Activated gamma-delta T cell treated with anti-CD3 and anti-CD28 coated beads, Interleukin-2, amount 50 U/mL, for 16 hours (primary cell): ENCODE measurements around the gene C16orf90.
"Not testable (repeated sequence)": the region's sequence is repeated elsewhere in the genome, so short reads cannot be mapped to it uniquely, and the experiment has no call there.

Experiments
- DNase-seq: peaks from one replicate; pipeline ENCODE4 v3.0.0-alpha.2; 2020; ENCODE audit warnings: low read depth

C16orf90 gene

DNA sequence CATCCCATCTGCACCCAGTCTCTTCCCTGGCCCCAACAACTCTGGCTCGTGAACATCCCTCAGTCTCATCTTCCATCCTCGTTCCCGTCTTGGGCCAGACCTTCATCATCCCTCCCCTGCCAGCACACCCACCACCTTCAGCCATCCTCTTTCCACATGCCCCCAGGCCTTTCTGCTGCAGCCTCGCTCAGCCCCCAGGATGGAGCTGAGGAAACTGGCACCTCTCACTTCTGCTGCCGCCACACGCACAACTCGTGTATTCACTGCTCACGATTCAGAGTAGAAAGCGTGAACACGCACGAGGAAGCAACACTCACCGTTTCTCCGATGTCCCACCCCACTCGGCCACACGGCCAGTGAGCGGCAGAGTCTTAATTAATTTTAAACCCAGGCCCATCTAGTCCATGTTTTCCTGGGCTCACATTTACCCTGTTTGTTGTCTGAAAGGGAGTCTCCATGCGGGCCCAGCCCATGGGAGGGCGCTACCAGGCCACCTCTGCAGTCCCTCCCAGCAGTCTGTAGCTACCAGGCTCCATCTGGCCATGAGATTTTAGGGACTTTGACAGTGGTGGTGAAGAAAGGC is 12.5 kb downstream of the C16orf90 start:
- no peak for DNase-seq

DNA sequence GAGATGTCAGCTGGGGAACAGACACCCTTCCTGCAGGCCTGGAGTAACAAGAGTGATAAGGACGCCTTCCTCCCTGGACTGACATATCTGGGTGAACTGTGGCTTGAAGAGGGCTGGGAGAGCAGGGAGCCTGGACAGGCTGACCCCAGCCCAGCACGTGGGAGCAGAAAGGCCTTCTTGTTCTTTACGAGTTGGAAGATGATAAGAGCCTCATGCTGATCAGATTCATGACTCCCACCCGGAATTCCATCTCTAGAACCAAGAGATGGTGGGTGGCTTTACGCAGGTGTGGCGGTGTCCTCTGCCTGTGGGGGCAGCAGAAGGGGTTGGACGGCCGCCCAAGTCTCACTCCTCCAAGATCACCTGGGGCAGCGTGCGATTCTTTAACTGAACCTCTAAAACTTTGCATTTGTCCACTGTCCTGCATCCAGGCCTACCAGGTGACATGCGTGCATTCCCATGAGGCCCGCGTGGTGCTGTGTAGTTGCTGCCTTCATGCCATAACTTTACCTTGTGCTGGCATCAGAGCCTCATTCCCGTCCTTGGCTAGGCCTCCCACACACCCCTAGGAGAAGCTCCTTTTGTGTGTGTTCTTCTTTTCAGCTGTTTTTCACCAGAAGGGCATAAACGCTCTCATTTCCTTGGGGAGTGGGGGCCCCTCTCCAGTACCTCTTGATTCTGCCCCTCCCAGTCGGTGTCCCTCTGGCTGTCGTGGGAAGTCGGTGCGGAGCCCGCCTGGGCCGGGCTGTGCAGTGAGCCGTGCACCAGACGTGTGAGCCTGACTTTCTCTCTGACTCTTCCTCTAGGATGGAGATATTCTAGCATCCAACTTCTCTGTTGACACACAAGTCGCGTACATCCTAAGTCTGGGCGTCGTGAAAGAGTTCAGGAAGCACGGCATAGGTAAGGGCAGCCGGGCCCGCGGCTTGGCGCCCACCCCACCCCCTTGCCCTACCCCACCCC is 13.3 kb downstream of the C16orf90 start:
- DNase-seq, result no peak

DNA sequence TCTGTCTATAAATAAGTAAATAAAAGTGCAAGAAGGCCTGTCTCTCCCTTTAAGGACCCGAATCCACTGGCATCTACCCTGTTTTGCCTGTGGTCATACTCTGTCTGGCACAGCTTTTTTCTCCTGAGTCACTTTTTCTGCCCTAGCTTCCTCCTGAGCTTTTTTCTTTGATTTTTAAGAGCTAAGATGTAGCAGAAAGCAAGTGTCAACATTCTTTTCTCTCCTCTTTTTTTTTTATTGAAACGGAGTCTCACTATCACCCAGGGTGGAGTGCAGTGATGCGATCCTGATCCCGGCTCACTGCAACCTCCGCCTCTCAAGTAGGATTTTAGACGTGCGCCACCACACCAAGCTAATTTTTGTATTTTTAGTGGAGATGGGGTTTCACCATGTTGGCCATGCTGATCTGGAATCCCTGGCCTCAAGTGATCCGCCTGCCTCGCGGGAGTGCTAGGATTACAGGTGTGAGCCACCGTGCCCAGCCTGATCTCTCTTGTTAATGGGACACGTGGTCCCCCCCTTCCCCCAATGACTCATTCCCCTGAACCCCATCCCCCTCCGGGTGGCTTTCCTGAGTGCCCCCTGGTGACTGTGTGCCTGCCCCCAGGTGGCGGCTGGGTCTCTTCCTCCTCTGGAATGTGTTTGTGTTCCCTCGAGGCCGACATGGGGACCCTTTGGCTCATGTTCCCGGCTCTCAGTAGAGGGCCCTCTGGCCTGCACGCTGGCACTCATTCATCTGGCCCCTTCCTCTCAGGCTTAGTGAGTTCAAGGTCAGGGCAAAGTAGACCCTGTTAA is 14.2 kb downstream of the C16orf90 start:
- DNase-seq, result no peak

DNA sequence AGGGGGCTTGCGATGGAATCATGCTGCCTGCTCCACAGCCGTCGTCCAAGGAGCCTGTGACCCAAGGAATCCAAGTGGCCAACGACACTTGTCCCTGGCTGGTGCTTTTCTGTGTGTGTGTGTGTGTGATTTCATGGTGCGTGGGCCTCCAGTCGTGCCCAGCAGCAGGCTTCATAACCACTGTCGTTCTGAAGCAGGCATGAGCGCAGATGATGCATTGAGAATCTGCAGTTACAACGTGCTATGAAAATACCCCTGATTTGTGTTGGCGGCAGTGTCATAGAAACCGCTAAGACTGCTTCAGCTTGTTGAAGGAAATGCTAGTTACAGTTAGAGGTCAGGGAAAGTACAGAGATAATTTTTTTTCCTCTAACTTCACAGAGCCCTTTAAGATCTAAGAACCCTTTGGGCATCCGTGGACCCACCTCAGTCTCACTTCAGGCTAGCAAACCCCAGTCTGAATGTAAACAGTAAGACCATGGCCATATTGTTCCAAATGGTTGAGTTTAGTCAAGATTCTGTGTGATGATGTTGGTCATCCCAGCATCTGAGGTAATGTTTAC is 15.6 kb downstream of the C16orf90 start:
- DNase-seq, result no peak

DNA sequence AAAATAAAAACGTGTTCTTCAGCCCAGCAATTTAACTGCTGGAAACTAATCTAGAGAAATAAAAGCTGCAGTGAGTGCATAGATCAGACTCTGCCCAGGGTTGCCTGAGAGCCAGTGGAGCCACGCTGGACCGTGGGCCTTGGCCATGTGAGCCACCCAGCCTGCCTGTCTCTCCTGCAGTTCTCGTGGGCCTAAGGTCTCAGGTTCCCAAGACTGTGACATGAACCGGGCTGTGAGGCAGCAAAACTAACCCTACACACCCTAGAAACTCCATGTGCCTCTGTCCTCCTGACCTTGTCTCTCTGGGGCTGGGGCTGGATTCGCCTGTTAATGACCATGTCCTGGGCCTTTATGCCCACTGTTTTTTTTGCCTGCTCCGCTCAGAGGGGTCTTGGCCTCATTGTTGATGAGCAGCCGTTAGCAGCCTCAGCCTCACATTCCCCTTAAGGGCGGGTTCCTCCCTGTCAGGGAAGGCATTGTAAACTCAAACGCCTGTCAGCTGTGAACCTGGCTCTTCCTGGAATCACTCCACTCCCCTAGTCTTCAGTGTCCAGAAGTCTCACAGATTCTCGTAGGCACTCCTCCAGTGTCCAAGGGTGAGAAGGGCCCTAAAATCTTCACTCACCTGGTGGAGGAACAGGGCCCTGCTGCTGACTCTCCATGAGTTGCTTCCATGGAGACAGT is 16.9 kb downstream of the C16orf90 start:
- DNase-seq, result no peak

DNA sequence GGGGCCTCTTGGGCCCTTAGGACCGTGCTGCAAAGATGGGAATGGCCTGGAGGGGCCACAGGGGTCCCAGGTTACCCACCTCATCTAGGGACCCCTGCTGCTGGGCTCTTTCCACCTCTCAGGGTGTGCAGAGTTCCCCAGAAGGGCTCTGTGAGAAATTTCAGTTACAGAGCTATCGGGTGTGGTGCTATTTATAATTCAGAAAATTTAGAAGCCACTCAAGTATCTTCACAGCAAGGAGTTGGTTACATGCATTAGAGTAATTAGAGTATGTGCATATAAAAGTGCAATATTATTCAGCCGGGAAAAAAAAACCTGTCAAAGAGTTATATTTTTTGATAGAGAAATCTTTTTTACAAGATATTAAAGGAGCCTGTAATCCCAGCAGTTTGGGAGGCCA is 18.9 kb downstream of the C16orf90 start:
- no peak for DNase-seq

DNA sequence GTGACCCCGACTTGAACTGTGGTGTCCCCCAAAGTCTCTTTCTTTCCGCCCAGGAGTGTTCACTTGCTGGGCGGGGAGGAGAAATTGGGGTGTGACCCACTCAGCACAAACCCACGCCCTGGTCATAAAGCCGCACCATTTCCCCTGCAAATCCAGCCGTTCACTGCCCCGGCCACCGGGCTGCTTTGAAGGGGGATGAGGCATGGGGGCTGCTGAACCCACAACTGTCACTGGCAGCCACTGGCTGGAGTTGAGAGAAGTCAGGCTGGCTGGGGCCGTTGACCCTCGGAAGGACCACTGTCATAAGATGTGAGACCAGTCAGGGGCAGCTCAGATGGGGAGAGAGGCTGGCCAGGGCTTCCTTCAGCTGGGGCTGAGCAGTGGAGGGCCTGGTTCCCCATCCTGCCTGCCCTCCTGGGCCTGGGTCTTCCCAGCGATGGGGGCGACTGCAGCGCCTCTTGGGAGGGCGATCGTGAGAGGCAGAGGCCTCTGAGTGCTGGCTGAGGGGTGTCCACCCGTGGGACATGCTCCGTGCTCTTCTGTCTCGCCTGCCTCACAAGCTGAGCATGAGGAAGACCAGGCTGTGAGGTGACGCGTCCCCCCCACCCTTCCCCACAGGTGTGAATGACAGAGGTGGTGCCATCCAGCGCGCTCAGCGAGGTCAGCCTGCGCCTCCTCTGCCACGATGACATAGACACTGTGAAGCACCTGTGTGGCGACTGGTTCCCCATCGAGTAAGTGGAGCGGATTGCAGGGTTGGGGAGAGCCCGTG is 19.5 kb downstream of the C16orf90 start:
- no peak for DNase-seq

DNA sequence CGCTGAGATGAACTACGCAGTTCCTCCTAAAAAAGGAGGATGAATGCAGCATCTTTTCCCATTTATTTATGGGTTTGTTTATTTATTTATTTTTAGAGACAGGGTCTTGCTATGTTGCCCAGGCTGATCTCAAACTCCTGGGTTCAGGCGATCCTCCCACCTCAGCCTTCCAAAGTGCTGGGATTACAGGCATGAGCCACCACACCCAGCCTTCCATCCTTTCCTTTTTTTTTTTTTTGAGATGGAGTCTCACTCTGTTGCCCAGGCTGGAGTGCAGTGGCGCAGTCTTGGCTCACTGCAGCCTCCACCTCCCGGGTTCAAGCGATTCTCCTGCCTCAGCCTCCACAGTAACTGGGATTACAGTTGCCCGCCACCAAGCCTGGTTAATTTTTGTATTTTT is 20.4 kb downstream of the C16orf90 start:
- not testable (repeated sequence) for DNase-seq

DNA sequence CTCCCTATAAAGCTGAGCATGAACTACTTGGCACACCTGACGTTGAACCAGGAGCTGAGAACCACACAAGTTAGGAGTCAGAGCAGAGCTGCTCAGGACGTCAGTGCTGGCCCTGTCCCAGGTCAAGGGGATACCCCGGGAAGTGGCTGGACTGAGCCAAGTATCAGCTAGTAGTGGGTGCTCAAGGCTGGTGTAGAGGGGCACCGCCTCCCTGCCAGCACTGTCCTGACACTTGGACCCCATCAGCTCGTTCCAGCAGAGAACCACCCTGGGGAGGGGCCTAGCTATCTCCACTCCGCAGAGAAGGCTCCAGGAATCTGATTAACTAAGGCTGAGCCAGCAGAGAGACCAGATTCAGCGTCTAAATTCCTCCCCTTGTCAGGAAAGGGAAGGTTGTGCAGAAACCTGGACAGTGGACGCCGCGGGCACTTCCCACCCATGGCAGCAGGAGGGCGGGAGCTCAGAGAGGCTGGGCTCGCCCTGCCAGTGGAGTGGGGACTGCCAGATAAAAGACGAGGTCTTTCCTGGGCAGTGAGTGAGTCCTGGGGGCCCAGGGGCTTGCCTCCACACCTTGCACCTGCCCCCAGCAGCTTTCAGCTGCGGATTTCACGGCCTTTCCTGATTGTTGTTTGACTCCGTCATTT is 21.0 kb downstream of the C16orf90 start:
- no peak for DNase-seq

DNA sequence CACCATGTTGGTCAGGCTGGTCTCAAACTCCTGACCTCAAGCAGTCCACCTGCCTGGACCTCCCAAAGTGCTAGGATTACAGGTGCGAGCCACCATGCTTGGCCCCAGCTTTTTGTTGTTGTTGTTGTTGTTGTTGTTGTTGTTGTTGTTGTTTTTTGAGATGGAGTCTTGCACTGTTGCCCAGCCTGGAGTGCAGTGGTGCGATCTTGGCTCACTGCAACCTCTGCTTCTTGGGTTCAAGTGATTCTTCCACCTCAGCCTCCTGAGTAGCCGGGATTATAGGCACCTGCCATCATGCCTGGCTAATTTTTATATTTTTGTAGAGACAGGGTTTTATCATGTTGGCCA is 21.7 kb downstream of the C16orf90 start:
- DNase-seq, result not testable (repeated sequence)

DNA sequence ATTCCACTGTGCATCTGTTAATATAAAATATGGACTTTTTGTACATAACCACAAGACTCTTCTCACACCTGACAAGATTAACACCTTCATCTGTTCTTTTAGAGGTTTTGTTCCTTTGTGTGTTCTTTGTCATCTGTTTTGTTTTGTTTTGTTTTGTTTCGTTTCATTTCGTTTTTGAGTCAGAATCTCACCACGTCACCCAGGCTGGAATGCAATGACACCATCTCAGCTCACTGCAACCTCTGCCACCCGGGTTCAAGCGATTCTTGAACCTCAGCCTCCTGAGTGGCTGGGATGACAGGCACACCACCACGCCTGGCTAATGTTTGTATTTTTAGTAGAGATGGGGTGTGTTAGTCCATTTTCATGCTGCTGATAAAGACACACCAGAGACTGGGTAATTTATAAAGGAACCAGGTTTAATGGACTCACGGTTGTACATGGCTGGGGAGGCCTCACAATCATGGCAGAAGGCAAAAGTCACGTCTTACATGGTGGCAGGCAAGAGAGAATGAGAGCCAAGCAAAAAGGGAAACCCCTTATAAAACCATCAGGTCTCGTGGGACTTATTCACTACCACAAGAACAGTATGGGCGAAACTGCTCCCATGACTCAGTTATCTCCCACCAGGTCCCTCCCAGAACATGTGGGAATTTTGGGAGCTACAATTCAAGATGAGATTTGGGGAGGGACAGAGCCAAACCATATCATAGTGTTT is 22.3 kb downstream of the C16orf90 start:
- DNase-seq, result no peak

DNA sequence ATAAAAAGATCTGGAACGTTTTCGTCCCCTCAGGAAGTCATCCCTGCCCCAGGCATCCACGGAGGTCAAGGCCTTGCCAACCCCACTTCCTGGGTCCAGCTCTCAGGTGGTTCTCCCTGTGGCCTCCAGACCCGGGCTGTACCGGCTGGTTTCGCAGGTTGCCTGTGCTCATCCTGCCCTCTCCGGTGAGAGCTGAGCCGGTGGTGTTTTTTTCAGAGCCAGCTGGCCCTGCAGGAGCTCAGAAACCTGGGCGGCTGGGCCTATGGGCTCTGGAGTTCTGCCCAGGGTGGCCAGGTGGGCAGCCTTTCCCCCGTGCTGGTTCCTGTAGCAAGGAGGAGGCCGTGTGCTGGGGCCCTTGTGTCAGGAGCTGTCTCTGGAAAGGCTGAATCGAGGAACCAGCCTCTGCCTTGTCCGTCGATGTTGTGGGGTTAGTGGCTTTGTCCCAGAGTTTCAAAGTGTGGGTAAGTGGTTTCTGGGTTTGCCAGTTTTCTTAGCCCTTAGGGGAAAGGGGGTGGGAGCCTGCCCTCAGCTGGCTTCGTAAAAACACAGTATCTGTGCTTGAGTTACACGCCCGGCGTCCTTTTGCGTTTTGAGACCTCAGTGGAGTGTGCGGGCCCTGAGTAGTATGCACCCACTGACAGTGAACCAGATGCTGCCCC is 23.6 kb downstream of the C16orf90 start:
- DNase-seq, result no peak

DNA sequence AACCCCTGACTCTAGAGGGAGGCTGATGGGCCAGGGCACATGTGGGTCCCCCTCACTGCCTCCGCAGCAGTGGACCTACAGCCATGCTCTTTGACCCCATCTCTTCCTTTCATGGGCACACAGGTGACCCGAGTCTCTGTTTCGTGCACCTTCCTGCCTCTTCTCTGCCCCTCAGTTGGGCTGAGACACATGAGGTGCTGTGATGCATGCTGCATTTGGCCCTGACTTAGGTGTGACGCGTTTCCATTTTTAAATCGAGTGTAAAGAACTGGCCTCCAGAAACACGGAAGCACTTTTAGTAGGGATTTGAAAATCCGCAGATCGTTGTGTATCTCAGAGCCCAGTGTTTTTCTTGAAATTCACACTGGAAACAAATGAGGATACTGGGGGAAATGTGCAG is 24.6 kb downstream of the C16orf90 start:
- no peak for DNase-seq

DNA sequence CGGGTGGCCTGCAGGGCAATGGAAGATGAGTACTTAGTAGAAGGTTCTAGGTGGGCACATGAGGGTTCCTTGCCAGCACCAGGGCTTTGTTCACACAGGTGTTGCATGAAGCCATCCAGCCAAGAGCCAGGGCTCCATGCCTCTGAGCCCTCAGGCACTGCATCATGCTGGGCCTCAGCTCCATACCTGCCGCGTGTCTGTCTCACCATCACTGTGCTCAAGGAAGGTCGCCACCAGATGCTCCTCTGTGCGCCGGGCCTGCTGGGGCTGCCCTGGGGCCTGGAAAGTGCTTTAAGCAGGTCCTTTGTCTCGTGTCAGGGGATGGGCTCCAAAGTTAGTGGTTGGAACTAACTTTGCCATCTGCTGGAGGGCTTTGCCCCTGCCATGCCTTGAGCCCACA is 25.6 kb downstream of the C16orf90 start:
- DNase-seq, result no peak

DNA sequence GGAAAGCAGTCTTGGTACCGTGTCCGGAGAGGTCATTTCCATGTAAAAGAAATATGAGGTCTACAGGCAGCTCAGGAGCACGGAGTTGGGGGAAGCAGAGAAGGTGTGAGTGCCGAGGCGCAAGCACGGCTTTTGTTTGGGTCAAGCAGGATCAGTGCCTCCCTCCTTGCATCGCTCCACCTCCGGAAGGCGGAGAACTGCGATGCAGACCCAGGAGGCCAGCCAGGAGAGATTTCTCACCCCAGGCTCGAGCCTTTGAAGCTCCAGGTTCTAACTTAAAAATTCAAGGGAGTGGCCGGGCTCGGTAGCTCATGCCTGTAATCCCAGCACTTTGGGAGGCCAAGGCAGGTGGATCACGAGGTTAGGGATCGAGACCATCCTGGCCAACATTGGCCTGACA is 26.8 kb downstream of the C16orf90 start:
- DNase-seq, result no peak

DNA sequence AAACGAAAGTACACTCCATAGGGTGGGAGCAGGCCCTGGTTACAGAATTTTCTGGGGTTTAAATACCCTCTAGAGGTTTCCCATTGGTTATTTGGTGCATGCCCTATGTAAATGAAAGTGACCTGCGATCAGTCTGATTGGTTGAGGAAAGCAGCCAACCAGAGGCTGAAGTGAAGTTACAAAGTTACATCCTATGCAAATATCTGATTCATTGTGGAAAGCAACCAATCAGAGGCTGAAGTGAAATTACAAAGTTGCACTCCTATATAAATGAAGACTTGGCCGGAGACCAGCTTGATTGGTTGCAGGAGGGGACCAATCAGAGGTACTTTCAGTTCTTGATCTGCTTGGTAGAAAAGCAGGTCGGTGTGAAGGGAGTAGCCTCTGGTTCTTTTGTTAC is 27.4 kb downstream of the C16orf90 start:
- no peak for DNase-seq

DNA sequence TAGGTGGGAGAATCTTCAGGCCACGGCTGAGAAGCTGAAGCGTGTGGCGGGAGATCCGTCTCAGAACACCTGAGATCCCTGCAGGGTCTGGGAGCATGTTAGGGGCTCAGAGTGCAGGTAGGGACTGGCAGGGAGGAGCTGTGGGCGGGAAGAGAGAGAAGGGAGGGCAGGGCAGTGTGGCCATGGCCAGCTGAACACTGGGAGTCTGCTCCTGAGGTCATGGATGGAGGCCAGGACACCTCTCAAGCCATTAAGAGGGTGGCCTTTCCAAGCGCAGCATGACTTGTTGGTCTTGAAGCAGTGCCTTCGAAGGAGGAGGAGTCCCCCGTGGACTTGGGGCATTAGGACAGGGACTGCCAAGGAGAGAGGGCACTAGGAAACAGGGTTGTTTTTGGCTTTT is 28.1 kb downstream of the C16orf90 start:
- DNase-seq, result no peak

DNA sequence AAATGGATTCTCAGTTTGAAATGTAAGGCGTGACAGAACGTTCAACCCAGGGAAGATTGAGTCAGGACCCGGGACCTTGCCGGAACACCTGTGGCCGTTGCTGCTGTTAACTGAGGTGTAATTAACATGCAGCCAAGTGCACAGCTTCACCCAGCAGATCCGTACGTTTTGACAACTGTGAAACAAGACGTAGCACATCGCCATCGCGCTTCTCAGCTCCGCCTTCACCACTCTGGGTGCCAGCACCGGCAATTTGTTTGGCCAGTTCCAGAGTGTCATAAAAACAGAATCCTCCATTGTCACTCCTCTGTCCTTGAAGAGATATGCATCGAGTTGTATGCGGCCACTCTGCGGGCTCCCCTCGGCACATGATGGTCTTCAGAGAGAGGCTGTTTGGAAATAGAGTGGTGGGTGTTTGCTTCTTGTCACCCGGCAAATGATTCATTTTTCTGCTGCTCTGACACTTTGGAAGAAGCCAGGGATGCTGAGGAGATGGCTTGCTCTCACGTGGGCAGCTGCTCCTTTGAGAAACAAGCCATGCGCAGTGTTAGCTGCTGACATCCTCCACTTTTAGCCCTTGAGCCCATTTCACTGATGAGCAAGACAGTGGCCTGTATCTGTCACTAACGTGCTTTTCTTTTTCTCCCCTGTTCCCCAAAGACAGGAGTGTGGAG is 29.2 kb downstream of the C16orf90 start:
- DNase-seq, result no peak

DNA sequence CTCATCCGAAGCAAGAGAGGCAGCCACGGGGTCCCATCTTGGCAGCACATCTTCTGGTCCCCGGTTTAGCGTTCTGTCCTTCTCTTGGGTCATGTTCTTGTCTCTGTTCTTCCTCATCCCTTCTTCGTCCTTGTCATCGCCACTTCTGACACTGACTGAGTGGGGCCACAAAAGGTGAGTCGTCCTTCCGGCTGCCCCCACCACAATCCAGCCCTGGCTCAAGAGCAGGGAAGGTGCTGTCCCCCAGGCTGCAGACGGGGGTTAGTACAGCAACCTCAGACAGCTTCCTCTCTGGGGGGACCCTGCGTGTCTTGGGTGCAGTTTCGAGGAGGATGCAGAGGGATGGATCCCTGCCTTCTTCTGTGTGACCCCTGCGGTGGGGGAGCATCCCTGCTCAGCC is 30.0 kb downstream of the C16orf90 start:
- no peak for DNase-seq
